ENCODE measurements around the gene TRIM36.

TRIM36 gene, protein sequence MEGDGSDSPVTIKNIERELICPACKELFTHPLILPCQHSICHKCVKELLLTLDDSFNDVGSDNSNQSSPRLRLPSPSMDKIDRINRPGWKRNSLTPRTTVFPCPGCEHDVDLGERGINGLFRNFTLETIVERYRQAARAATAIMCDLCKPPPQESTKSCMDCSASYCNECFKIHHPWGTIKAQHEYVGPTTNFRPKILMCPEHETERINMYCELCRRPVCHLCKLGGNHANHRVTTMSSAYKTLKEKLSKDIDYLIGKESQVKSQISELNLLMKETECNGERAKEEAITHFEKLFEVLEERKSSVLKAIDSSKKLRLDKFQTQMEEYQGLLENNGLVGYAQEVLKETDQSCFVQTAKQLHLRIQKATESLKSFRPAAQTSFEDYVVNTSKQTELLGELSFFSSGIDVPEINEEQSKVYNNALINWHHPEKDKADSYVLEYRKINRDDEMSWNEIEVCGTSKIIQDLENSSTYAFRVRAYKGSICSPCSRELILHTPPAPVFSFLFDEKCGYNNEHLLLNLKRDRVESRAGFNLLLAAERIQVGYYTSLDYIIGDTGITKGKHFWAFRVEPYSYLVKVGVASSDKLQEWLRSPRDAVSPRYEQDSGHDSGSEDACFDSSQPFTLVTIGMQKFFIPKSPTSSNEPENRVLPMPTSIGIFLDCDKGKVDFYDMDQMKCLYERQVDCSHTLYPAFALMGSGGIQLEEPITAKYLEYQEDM

DNA sequence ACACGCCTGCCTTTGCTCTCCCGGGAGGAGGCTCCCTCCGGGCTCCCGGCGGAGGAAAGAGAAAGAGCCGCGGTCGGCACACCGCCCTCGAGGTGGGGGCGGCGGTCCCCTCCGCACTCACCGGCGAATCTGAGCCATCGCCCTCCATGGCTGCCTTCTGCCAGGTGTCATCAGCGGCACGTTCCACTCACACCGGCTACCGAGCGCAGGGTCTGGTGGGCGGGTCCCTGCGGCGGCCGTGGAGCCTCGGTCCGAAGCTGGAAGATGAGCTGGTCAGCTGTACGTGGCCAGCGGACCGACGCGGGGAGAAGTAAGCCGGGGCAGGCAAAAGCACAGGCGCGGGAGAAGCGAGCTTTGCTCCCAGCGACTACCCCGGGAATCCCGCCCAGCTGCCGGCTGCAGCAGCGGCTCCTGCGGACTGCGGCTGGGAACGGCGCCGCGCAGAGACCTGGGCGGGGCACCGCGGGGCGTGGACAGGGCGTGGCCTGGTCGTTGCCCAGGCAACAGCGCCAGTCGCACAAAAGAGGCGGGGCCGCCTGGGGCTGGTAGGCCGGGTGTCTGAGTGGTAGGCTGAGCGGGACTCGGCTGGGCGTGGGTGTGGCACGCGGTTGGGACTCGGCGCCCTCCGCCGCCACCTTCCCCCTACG is at the start of gene TRIM36:
TRIM36 (minus strand) TSS at position 422 of the 647 bp plus-strand sequence; CDS start at position 148, 274 bp downstream.
- peak; percentile 82 for DNase-seq

DNA sequence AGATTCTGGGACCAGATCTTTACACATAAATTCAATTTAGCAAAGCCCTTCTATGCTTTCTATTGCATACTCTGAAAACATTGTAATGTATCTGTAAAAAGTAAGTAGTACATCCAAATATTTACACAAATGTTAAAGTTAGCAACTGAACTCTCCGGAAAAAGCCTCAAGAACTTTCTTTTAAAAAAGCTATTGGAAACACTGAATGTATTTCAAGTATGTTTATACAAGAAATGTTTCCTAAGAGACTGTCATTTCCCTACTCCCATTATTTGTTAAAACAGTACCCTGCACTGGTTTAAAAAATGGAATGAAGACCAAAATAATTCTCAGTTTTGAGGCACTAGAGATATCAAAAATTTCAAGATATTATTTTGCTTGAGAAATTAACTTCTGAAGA is 44.8 kb upstream of the TRIM36 start:
- no peak for DNase-seq

DNA sequence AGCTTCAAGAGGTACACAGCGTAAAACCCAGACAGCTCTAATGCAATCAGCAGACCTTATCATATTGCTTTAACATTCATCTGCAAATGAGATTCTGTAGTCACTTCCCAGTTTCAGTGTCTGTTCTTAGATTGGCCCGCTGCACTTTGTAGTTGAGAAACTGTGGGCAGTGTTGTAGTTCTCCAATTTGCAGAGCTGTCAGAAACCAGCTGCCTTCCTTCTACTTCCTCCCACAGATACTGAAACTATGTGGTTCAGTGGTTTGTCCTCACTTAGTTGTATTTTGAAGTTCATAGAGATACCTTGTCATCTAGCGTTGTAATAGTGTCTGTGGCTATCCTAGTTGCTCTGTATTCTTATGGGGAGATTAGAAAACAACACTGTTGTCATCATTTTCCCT is 39.6 kb upstream of the TRIM36 start:
- no peak for DNase-seq

DNA sequence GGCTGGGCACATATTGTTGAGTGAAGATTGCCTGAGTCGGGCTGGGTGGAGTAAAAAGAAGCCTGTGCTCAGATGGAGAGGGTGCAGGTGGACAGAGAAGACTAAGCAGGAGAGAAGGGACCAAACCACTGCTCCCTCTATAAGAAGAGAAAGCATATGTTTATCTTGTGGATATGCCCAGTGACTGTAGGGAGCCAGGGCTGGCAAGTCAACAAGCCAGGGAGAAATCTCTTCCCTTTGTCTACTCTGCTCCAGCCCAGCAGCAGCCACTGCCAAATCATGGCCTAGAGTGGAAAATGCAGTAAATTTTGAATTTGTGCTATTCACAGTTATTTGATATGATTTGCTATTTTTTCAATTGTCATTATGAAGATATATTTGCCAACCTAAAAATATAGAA is 33.2 kb upstream of the TRIM36 start:
- no peak for DNase-seq

DNA sequence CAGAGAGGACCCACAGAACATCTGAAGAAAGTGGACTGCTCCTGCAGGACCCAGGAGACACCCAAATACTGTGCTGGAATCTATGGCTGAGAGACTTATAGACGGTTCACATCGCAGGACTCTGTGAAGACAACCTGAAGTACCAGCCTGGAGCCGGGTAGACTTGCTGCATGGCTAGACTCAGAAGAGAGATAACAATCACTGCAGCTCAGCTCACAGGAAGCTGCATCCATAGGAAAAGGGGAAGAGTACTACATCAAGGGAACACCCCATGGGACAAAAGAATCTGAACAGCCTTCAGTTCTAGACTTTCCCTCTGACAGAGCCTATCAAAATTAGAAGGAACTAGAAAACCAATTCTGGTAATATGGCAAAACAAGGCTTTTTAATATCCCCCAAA is 26.5 kb upstream of the TRIM36 start:
- DNase-seq, result no peak

DNA sequence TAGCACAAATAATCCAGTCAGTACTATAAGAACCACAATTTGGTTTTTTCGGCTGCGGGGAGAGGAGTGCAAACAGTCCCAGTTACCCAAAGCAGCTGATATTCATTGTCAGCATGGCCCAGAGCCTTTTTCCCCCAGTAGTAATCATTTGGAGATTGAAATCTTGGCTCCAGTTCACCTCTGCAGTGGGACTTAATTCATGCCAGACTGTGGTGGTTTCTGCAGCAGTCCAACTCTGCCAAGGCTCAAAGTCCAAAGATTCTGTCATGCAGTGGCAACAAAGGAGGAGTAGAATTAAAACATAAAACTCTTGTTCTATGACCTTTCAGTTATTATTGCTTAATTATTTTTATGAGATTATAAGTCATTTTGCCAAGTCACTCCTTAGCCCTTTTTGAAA is 25.0 kb upstream of the TRIM36 start:
- peak; percentile 35 for DNase-seq

DNA sequence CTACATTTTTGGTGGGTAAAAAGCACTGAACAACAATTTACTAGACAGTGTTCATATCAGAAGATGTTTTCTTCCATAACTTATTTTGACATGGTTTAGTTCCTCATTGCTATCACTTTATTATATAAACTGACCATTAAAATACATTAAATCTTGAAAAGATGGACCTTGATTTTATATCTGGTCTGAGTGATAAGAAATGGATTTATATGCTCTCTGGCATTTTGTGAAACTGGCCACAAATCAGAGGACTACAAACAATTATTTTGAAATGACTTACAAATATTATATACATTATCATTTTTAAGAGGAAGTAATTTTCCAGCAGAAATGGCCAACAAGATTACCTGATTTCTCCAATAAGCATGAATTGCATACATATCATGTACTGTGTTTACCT is 23.6 kb upstream of the TRIM36 start:
- DNase-seq, result no peak

DNA sequence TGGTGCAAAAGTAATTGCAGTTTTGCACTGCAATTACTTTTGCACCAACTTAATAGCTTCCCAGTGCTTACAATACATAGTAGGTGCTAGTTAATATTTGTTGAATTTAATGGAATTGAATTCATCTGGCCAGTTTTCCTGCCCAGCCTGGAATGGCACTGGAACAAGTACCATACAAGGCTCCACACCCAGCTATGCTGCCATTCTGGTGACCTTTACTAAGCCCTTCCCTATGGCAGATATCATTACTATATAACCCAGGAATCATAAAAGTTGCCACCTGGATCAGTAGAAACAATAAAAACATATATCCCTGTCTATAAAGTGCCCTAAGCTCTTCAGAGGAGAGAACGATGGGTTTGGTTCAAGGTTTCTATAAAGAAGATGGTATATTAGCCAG is 22.4 kb upstream of the TRIM36 start:
- DNase-seq, result no peak

DNA sequence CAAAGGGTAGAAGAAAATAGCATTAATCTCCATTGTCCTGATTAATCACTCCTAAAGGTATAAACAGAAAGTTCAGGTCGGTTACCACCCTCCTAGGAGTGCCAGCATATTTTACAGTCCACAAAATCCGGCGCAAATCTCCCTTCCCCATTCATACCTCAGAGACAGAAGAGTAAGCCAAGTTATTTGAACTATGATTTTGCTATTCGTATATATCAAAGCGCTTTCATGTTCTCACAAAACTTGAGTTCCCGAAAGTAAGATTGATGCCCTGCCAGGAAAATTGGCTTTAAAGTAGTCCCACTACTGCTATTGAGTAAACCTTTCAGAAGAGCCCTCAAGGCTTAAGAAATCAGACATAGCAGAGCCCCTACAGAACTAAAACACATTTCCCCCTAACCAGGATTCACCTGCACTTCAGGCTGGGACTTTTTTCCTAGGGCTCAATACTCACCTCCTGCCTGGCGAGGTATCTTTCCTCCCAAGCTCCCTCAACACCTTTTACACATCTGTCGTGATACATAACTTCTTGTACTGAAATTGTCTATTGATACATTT is 21.8 kb upstream of the TRIM36 start:
- DNase-seq, result no peak

DNA sequence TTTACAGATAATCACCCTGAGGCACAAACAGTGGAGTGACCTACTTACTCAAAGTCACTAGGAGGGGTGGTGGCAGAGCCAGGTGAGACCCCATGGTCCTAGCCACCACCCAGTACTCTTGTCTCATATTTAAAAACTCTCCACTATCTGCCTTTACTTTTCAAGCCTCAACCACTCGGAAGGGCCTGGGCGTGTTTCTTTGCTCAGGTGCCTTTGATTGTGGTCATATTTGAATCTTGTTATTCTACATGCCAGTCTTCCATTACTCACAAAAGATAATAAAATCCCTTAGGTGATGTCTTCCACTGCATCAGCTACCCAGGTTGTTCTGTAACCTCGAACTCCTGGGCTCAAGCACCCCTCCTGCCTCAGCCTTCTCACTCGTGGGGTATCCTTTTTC is 20.7 kb upstream of the TRIM36 start:
- no peak for DNase-seq

DNA sequence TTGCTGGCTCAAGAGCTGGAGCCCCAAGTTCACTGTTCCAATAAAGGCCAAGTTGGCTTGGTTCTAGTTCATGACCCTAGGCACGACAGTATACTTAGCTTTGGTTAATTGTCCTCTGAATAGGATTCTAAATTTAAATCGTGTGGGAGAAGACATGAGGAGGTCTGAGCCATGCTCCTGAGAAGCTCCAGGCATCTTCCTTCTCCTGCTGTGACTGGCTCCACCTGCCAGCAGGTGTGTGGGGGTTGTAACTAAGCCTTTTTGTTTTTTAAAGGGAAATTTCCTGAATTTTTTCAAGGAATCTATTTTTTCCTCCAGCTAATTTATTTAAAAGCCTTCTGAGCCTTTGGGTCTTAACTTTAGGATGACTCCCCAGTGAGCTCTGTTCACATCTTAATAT is 20.2 kb upstream of the TRIM36 start:
- DNase-seq, result no peak

DNA sequence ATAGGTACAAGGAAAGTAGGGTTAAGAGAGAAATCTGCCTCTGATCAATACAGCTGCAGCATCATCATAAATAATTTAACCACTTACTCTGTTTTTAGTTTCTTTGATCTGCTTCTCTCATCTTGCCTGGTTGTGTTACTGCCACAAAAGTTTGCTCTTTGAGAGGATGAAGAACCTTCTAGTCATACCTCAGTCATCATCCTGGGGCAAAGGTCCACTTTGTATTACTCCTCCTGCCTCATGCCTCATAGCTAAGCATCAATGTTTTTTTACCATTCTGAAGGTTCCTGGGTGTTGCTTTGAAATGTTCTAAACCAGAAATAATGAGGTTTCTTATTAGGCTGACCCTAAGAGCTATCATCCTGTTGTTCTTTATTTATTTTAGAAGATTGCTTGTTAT is 17.1 kb upstream of the TRIM36 start:
- no peak for DNase-seq

DNA sequence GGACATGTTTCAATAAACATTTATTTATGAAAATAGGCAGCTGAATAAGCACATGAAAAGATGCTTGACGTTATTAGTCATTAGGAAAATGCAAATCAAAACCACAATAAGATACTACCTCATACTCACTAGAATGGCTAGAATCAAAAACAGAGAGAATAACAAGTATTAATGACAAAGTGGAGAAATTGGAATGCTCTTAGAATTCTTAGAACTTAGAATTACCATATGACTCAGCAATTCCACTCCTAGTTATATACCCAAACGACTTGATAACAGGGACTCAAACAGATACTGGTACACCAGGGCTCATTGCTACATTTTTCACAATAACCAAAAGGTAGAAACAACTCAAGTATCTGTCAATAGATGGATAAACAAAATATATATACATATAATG is 15.1 kb upstream of the TRIM36 start:
- DNase-seq, result peak; percentile 4

DNA sequence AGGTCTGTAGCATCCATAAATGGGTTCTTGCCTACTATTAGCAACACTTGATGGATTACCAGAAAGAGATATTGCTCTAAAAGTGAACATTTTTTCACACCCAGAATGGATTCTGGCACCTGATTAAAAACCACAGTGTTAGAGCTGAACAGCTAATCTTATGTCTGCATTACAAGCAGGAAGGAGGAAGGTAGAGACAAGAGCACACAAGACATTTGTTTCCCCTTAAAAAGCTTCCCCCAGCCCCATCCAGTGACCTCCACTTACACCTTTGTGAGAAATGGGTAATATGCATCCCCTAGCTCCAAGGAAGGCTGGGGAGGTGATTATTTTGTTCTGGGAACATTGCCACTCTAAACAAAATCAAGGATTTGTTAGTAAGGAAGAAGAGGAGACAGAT is 12.0 kb upstream of the TRIM36 start:
- no peak for DNase-seq

DNA sequence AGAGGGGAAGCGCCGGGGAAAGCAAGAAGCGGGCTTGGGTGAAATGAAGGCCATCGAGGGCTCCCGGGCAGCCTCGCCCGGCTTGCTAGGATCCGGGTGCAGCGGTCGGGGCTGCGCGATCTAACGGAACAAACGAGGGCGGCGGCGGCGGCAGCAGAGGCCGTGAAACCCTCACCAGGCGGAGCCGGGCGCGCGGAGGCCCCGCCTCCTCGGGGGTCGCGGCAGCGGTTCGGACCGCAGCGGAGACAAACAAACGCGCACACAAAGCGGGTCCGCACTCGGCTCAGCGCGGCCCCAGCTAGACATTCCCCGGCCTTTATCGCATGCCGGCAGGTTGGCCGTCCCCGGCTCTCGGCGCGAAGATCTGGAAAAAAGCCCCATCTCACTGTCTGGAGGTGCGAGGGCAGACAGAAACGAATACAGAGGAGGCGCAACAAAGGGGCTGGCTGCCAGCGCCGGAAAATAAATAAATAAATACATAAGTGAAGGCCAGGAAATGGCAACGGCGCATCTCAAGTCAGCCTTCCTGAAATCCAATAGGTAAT is 10.5 kb upstream of the TRIM36 start:
- peak; percentile 16 for DNase-seq

DNA sequence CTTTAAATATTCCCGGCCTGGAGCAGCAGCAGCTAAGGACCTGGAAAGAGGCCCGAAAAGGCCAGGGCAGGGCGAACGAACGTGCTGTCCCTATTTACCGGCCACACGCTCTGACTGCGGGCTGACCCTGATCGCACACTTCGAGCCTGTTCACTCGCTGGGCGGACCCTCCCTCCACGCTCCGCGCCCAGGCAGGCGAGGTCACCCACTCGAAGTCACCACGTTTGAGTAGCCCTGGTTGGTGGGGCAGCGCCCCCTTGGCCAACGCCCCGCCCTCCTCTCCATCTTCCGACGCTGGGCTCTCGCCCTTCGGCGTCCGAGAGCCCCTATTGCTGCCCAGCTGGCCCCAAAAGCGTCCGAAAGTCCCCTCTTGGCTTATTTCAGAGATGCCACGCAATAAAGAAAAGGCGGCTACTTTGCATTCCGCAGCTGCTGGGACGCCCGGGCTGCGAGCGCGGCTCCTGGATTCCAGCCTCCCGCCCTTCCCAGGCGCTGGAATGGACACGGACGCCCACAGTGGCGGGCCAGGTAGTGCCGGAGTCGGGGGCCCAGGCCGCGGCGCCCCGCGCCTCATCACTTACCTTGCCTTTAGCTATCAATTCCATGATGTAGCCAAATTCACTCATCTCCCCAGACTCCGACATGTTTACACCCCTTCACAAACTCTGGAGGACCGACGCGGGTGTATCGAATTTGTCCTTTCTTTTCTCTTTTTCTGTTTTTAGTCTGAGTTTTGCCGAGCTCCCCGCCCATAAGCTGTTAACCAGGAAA is 9.9 kb upstream of the TRIM36 start:
- peak; percentile 6 for DNase-seq

DNA sequence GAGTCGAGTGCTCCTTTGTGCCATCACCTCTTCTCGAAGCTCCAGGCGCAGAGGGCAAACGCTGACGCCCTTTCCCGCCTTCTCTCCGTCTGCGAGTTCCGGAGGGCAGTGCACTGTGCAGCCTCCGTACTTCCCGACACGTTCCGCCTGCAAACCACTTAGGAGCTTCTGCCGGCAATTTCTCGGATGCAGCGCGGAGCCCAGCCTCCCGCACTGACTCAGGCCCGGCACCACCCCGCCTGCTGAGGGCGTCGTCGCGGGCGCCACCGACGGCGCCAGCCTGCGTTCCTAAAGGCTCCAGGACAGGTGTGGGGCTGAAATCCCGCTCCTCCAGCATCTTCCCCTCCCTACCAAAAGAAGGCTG is 9.3 kb upstream of the TRIM36 start:
- DNase-seq, result no peak

DNA sequence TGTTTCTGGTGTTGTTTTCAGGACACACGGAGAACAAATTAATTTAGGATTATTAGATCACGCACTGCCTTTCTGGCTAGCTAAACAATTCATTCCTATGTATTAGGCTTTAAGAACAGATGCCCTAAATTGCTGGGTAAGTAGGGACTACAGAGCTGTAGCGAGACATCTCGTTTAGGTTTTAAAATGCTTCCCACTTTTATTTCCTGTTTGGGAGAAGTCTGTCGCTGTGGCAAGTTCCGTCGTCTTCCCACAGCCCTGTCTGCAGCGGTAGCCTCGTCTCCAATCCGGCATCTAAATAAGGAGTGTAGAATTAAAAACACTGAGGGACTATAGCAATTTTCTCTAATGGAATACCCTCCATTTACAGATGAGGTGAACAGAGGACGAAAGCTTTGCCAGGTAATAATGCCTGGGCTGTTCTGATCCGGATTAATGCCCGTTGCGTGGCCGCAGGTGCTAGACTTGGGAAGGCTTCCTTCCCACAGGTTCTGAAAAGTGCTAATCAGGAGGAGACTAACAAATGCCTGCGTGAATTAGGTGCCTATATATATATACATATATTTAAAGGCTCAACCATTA is 1.3 kb upstream of the TRIM36 start:
- DNase-seq, result no peak

DNA sequence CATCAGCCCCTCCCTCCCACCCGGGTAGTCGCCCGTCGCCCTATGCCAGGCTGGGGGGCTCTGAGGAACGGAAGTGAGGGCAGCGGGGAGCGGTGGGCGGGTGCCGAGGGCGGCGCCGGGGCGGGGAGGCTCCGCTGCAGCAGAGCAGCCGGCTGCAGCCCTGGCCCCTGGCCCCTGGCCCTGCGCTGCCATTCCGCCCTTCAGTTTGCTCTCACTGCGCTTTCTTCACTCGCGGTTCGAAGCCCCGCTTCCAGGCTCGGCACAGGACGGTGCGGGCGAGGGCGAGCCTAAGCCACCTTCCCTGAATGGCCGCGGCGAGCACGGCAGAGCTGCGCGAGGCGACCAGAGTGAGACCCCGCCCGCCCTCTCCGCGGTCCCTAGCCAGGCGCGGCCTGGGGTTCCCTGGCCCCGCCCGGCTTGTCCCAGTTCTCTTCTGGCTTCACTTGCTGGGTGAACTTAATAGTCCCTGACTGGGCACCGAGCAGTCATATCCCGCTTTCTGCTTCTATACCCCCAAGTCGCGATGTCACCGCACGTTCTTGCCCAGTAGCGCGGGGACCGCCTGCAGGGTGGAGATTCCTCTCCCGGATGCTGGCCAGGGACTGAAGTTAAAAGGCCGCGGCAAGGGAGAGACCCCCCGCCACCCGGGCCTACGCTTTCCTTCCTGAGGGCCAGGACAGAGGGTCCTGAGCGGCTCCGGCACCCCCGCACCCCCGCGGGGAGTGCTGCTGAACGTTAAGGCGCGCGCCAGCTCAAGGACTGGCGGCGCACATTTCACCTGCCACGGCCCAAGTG is 623 bp upstream of the TRIM36 start:
- DNase-seq, result peak; percentile 8

DNA sequence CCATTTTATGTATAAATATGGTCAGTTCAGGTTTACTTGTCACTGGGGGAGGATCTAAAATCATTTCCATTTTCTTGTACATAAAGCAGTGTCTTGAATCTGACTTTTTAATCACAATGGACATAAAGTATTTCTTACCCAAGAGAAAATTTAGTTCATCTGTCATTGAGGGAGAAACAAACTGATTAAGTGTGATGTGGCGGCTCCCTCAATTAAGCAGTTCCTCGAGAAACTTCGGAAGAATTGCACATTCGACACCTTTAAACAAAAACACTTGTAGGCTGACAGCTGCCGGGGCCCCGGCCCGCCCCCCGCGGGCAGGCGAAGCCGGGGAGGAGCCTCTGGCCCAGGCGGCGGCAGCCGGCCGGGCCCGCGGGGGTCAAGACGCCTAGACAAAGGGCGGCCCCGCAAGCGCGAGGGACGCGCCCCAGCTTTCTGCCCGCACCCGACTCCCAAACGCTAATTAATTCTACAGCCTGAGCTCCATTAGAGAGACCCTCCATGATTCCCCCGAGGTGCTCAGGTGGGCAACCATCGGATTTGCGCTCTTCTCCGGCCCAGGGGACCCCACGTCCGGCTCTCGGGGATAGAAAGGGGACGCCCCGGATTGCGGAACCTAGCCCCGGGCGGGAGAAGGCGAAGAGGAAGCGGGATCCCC is 750 bp downstream of the TRIM36 start:
- no peak for DNase-seq

Data from fibroblast of upper back skin (primary cell).